Astrocyte of the cerebellum (primary cell): ENCODE measurements around the gene ACAP3.
"Not testable (repeated sequence)": the region's sequence is repeated elsewhere in the genome, so short reads cannot be mapped to it uniquely, and the experiment has no call there.

Experiments
- DNase-seq: peaks from one replicate; pipeline ENCODE4 v3.0.0-alpha.2; 2011; ENCODE audit warnings: low read depth
- H3K4me3 ChIP-seq: 2 replicates; pipeline ENCODE4 v1.5.1; 2011; ENCODE audit warnings: mild to moderate bottlenecking, low read depth, low read length, moderate library complexity
- in situ Hi-C: cut with HindIII; loops from 2 replicates; pipeline ENCODE4 v1.10.0; 2017; ENCODE audit warnings: low sequenced_read_pairs
- TF ChIP-seq, protein P1 (sequence below): IDR thresholded peaks from 2 replicates; pipeline ENCODE4 v1.5.1; 2012; ENCODE audit warnings: low read length, low read depth, moderate library complexity, mild to moderate bottlenecking; ENCODE audit errors: missing control alignments

Gene ACAP3

DNA sequence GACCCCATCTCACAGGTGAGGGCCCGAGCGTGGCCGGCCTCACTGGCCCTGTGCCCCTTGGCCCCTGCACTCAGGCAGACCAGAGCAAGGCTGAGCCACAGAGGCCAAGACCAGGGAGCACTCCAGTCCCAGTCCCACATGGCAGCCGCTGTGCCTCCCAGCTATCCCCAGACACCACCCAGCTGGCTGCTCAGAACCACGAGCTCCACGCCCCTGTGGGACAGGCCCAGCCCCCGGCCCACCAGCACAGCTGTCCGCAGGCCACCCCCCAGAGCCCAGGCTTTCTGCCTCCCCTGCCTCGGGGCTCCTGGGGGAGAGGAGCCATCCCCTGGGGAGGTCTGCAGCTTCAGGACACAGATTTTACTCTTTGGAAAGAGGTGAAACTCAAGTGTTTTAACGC, 52.1 kb downstream of the ACAP3 start:
- in situ Hi-C loops, result no loop called here
- TF ChIP-seq, protein P1, sequence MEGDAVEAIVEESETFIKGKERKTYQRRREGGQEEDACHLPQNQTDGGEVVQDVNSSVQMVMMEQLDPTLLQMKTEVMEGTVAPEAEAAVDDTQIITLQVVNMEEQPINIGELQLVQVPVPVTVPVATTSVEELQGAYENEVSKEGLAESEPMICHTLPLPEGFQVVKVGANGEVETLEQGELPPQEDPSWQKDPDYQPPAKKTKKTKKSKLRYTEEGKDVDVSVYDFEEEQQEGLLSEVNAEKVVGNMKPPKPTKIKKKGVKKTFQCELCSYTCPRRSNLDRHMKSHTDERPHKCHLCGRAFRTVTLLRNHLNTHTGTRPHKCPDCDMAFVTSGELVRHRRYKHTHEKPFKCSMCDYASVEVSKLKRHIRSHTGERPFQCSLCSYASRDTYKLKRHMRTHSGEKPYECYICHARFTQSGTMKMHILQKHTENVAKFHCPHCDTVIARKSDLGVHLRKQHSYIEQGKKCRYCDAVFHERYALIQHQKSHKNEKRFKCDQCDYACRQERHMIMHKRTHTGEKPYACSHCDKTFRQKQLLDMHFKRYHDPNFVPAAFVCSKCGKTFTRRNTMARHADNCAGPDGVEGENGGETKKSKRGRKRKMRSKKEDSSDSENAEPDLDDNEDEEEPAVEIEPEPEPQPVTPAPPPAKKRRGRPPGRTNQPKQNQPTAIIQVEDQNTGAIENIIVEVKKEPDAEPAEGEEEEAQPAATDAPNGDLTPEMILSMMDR, result no peak
- no peak overlapping the region for H3K4me3 ChIP-seq
- no peak for DNase-seq

DNA sequence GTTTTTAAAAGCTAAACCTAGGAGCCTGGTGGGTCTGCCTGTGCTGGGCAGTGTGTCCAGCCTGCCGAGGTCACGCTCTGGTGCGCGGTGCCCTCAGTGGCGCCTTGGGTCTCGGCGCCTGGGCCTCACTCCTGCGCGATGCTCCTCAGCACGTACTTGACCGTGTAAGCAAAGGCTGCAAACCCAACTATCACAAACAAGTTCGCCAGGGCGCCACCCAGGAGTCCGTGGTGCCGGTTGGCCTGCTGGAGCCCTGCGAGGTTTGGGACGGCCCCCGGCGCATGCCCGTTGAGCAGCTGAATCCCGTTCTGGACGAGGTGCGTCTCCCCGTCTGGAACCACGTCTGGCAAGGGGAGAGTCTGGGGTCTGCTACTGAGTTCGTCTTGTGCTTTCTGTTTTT, 52.7 kb downstream of the ACAP3 start:
- TF ChIP-seq, protein P1, result no peak
- DNase-seq, result no peak
- H3K4me3 ChIP-seq, result no peak overlapping the region
- in situ Hi-C loops, result no loop called here

DNA sequence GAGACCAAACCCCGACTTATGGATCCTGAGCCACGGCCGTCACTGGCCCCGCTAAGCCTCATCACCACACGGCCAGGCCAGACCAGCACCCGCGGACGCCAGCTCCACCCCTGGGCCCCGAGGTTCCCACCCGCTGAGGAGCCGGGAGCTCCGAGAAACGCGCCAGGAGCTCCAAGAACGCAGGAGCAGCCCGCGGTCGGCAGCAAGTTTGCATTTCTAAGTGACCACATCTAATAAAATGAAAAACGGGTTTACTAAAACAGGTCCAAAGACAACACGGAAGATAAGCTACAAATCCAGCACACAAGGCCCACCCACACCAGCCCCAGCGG, 53.1 kb downstream of the ACAP3 start:
- TF ChIP-seq, protein P1, result no peak
- in situ Hi-C loops, result no loop called here

DNA sequence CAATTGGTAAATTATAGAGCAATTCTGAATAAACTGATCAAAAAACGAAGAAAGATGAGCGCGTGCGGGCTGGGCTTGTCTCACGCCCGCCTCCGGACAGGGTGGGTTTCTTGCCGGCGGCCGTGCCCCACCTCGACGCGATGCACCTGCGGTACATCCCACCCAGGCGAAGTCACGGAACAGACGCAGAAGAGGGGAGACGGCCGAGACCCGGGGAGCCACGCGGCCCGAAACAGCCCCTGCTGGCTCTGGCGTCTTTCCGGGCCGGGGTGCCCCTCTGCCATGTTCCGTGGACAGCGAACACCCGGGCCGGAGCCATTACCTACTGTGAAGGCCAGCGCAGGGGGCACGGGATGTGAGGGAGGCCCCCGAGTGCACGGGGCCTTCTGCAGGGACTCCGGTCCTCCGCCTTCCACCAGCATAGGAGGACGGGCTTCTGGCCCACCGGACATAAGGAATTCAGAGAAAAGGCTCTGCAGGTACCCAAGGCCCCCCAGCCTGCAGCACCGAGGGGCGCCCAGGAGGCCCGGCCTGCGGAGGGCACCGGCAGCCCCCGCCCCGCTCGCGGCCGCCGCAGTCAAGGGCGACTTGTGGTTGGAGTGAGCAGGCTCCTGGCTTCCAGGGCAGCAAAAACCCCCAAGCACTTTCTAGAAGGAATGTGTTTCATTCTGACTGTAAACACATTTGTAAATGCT, 53.6 kb downstream of the ACAP3 start:
- no peak for DNase-seq
- H3K4me3 ChIP-seq, result no peak overlapping the region
- in situ Hi-C loops, result no loop called here
- TF ChIP-seq, protein P1, result no peak

More for the DNA sequence above, 53.1 kb downstream of the ACAP3 start:
- H3K4me3 ChIP-seq, result no peak overlapping the region
- DNase-seq, result no peak

DNA sequence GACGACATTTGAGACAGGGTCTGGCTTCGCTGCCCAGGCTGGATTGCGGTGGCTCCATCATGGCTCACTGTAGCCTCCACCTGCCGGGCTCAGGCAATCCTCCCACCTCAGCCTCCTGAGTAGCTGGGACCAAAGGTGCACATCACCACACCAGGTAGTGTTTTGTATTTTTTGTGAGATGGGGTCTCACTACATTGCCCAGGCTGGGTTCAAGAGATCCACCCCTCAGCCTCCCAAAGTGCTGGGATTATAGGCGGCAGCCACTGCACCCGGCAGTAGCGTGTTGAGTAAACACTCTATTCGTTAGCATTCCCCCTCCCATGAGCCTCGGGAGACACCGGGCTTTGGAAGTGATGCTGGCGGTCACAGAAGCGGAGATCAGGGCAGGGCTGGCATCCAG, 54.4 kb downstream of the ACAP3 start:
- no peak overlapping the region for H3K4me3 ChIP-seq
- in situ Hi-C loops, result no loop called here
- DNase-seq, result no peak
- TF ChIP-seq, protein P1, result no peak

DNA sequence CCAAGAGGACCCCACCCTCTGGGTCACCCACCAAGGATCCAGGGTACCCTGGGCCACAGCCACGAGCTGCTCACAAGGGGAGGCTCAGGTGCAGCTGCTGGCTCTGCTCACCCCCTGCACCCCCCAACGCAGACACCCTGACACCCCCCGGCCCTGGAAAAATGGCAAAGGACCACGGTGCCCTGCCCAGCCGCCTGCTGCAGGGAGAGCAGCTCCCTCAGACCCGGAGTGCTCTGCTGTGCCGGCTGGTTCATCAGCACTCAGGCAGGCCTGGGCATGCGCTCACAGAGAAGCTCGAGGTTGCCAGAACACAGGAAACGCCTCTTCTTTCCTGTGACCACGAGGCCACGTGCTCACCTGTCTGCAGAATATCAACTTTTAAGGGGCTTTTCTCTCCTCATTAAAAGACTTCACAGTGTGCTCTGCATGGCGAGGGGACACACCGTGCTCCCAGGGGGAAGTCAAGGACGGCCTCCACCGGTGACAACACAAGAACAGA, 56.9 kb downstream of the ACAP3 start:
- H3K4me3 ChIP-seq, result no peak overlapping the region
- TF ChIP-seq, protein P1, result no peak
- DNase-seq, result no peak
- in situ Hi-C loops, result no loop called here

DNA sequence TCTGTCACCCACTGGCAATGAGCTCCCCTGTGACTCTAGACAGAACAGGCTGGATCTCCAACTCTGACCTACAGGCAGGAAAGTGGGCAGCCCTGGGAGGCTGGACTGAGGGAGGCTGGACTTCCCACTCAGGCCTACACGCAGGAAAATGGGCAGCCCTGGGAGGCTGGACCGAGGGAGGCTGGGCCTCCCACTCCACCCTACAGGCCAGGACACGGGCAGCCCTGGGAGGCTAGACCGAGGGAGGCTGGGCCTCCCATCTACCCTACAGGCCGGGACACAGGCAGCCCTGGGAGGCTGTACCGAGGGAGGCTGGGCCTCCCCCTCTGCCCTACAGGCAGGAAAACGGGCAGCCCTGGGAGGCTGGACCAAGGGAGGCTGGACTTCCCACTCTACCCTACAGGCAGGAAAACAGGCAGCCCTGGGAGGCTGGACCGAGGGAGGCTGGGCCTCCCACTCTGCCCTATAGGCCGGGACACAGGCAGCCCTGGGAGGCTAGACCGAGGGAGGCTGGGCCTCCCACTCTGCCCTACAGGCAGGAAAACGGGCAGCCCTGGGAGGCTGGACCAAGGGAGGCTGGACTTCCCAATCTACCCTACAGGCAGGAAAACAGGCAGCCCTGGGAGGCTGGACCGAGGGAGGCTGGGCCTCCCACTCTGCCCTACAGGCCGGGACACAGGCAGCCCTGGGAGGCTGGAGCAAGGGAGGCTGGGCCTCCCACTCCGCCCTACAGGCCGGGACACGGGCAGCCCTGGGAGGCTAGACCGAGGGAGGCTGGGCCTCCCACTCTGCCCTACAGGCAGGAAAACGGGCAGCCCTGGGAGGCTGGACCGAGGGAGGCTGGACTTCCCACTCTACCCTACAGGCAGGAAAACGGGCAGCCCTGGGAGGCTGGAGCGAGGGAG, 59.5 kb downstream of the ACAP3 start:
- in situ Hi-C loops, DNase-seq, H3K4me3 ChIP-seq: not testable (repeated sequence)
